Activated CD4-positive, alpha-beta memory T cell treated with anti-CD3 and anti-CD28 coated beads, Interleukin-2, amount 10 ng/mL, durations not matched to agents 7 days and 5 days (primary cell): Measurements from ENCODE around the gene LTBP2. TPM values are rescaled to one million over a fixed set of nuclear protein-coding genes. Genes with fewer than 3 reads are reported as not detected.
A peak's percentile ranks its signal among the peaks of the same experiment; 100 is the strongest.

ENCODE experiments used
- CTCF ChIA-PET: fragments of 350-600 bp; sonication (Branson Sonifier 250); formaldehyde crosslinking; loops from one replicate; lab custom pipeline; 2021; ENCODE audit warnings: antibody characterized with exemption, inconsistent platforms; lab: Charles Lee
- POLR2A ChIA-PET: fragments of 350-600 bp; sonication (Branson Sonifier 250); formaldehyde crosslinking; loops from one replicate; lab custom pipeline; 2021; ENCODE audit warnings: antibody characterized with exemption; lab: Charles Lee
- DNase-seq: peaks from one replicate; pipeline ENCODE4 v3.0.0-alpha.2; 2020
- H3K27ac Mint-ChIP-seq: one replicate; pipeline ENCODE4 v1.8.0; 2021; ENCODE audit warnings: mild to moderate bottlenecking, mixed read lengths
- H3K27me3 Mint-ChIP-seq: one replicate; pipeline ENCODE4 v1.8.0; 2021; ENCODE audit warnings: mixed read lengths
- H3K36me3 Mint-ChIP-seq: one replicate; pipeline ENCODE4 v1.8.0; 2021; ENCODE audit warnings: low read depth, mixed read lengths
- H3K4me1 Mint-ChIP-seq: one replicate; pipeline ENCODE4 v1.8.0; 2021; ENCODE audit warnings: mixed read lengths
- H3K4me3 Mint-ChIP-seq: one replicate; pipeline ENCODE4 v1.8.0; 2021; ENCODE audit warnings: mild to moderate bottlenecking, mixed read lengths
- H3K9me3 Mint-ChIP-seq: one replicate; pipeline ENCODE4 v1.8.0; 2021; ENCODE audit warnings: mixed read lengths
- total RNA-seq, 2 experiments: library from RNA; stranded (reverse); gene quantifications; one replicate each; pipeline ENCODE4 v1.2.3, GENCODE V29; 2021

LTBP2 gene
- total RNA-seq, 2 experiments from 2014 or later = 0.28 to 0.40 TPM

- no peaks in the 10 kb centered on the region for H3K9me3 Mint-ChIP-seq
- H3K36me3 Mint-ChIP-seq = no peaks in the 10 kb centered on the region
- DNase-seq = no peak
- H3K4me1 Mint-ChIP-seq = peaks cover 11% of the 10 kb centered on the region
- no peak overlapping the region for H3K27ac Mint-ChIP-seq
- ChIA-PET POLR2A (interaction anchor here (2.2 kb wide), 1 partner anchor 9 kb away, joined by 9 read pairs; no protein-coding TSS in a partner anchor), CTCF (interaction anchor here (0.7 to 1.1 kb wide), 2 partner anchors 14 to 34 kb away, joined by 3 read pairs; no protein-coding TSS in a partner anchor)
- no peak overlapping the region for H3K4me3 Mint-ChIP-seq
- H3K27me3 Mint-ChIP-seq = peaks cover 16% of the 10 kb centered on the region
These were observed 29.0 kb downstream of the LTBP2 start for GRCh38 chr14:74582910-74583581.

GRCh38 chr14:74580275-74580672 is 31.8 kb downstream of the LTBP2 start:
- no peak overlapping the region for H3K4me3 Mint-ChIP-seq
- ChIA-PET CTCF (no interaction called here), POLR2A (no interaction called here)
- H3K36me3 Mint-ChIP-seq = no peaks in the 10 kb centered on the region
- H3K27me3 Mint-ChIP-seq = peaks cover 26% of the 10 kb centered on the region
- DNase-seq = no peak
- peaks cover 11% of the 10 kb centered on the region for H3K4me1 Mint-ChIP-seq
- no peak overlapping the region for H3K27ac Mint-ChIP-seq
- H3K9me3 Mint-ChIP-seq = no peaks in the 10 kb centered on the region

GRCh38 chr14:74579447-74580274 is 32.4 kb downstream of the LTBP2 start:
- H3K27me3 Mint-ChIP-seq = peaks cover 25% of the 10 kb centered on the region
- H3K9me3 Mint-ChIP-seq = no peaks in the 10 kb centered on the region
- no peak overlapping the region for H3K4me3 Mint-ChIP-seq
- CTCF ChIA-PET = no interaction called here
- no peak overlapping the region for H3K27ac Mint-ChIP-seq
- no peak for DNase-seq
- POLR2A ChIA-PET = interaction anchor here (1.0 kb wide), 1 partner anchor 40 kb away, joined by 3 read pairs; no protein-coding TSS in a partner anchor
- peaks cover 17% of the 10 kb centered on the region for H3K4me1 Mint-ChIP-seq
- no peaks in the 10 kb centered on the region for H3K36me3 Mint-ChIP-seq

GRCh38 chr14:74578479-74578878 is 33.6 kb downstream of the LTBP2 start:
- Mint-ChIP-seq H3K36me3 (no peaks in the 10 kb centered on the region), H3K27me3 (peaks cover 28% of the 10 kb centered on the region), H3K9me3 (no peaks in the 10 kb centered on the region), H3K4me3 (no peak overlapping the region), H3K27ac (no peak overlapping the region), H3K4me1 (peaks cover 29% of the 10 kb centered on the region)
- POLR2A ChIA-PET = interaction anchor here (1.0 kb wide), 1 partner anchor 42 kb away, joined by 3 read pairs; no protein-coding TSS in a partner anchor
- CTCF ChIA-PET = no interaction called here
- no peak for DNase-seq

- H3K27ac Mint-ChIP-seq = no peak overlapping the region
- H3K36me3 Mint-ChIP-seq = no peaks in the 10 kb centered on the region
- peaks cover 30% of the 10 kb centered on the region for H3K27me3 Mint-ChIP-seq
- peaks cover 34% of the 10 kb centered on the region for H3K4me1 Mint-ChIP-seq
- DNase-seq = no peak
- H3K4me3 Mint-ChIP-seq = no peak overlapping the region
- POLR2A ChIA-PET = no interaction called here
- CTCF ChIA-PET = no interaction called here
- H3K9me3 Mint-ChIP-seq = no peaks in the 10 kb centered on the region
These were observed 34.1 kb downstream of the LTBP2 start for GRCh38 chr14:74577948-74578275.

- Mint-ChIP-seq H3K4me3 (no peak overlapping the region), H3K9me3 (no peaks in the 10 kb centered on the region), H3K27ac (no peak overlapping the region), H3K36me3 (no peaks in the 10 kb centered on the region), H3K4me1 (peaks cover 39% of the 10 kb centered on the region), H3K27me3 (peaks cover 36% of the 10 kb centered on the region)
- POLR2A ChIA-PET = no interaction called here
- DNase-seq = no peak
- CTCF ChIA-PET = no interaction called here
These were observed 34.6 kb downstream of the LTBP2 start for GRCh38 chr14:74577247-74577947.

- Mint-ChIP-seq H3K9me3 (no peaks in the 10 kb centered on the region), H3K4me3 (no peak overlapping the region), H3K36me3 (no peaks in the 10 kb centered on the region), H3K27ac (no peak overlapping the region), H3K27me3 (peaks cover 47% of the 10 kb centered on the region), H3K4me1 (peaks cover 50% of the 10 kb centered on the region)
- ChIA-PET CTCF (no interaction called here), POLR2A (no interaction called here)
- DNase-seq = no peak
These were observed 36.1 kb downstream of the LTBP2 start for GRCh38 chr14:74575936-74576335.

- peaks cover 47% of the 10 kb centered on the region for H3K27me3 Mint-ChIP-seq
- no peak overlapping the region for H3K27ac Mint-ChIP-seq
- DNase-seq = no peak
- no peaks in the 10 kb centered on the region for H3K36me3 Mint-ChIP-seq
- H3K9me3 Mint-ChIP-seq = no peaks in the 10 kb centered on the region
- ChIA-PET CTCF (interaction anchor here (3.9 kb wide), 1 partner anchor 33 kb away, joined by 17 read pairs; no protein-coding TSS in a partner anchor), POLR2A (interaction anchor here (0.9 to 2.6 kb wide), 4 partner anchors 36 to 188 kb away, joined by 4 to 19 read pairs (median 4); partner anchors contain the start of genes ISCA2, LTBP2, NPC2 and YLPM1)
- no peak overlapping the region for H3K4me3 Mint-ChIP-seq
- H3K4me1 Mint-ChIP-seq = peaks cover 50% of the 10 kb centered on the region
These were observed 36.5 kb downstream of the LTBP2 start for GRCh38 chr14:74575507-74575906.

GRCh38 chr14:74574706-74575105 is 37.3 kb downstream of the LTBP2 start:
- peak; percentile 47 for DNase-seq
- peaks cover 48% of the 10 kb centered on the region for H3K27me3 Mint-ChIP-seq
- peaks cover 44% of the 10 kb centered on the region for H3K4me1 Mint-ChIP-seq
- H3K9me3 Mint-ChIP-seq = no peaks in the 10 kb centered on the region
- no peak overlapping the region for H3K4me3 Mint-ChIP-seq
- ChIA-PET POLR2A (interaction anchor here (0.9 to 2.6 kb wide), 6 partner anchors 10 to 189 kb away, joined by 3 to 19 read pairs (median 4); partner anchors contain the start of genes ISCA2, LTBP2, NPC2 and YLPM1), CTCF (interaction anchor here (1.4 to 4.0 kb wide), 4 partner anchors 34 to 81 kb away, joined by 4 to 29 read pairs (median 11); partner anchors contain the start of genes ISCA2, LTBP2 and NPC2)
- H3K36me3 Mint-ChIP-seq = no peaks in the 10 kb centered on the region
- H3K27ac Mint-ChIP-seq = no peak overlapping the region

- peak; percentile 28 for DNase-seq
- POLR2A ChIA-PET = interaction anchor here (1.0 to 2.6 kb wide), 5 partner anchors 10 to 81 kb away, joined by 3 to 19 read pairs (median 4); partner anchors contain the start of genes ISCA2 and NPC2
- Mint-ChIP-seq H3K27ac (peak overlapping the region; percentile 2), H3K9me3 (no peaks in the 10 kb centered on the region), H3K27me3 (peaks cover 49% of the 10 kb centered on the region), H3K36me3 (no peaks in the 10 kb centered on the region), H3K4me3 (no peak overlapping the region), H3K4me1 (peaks cover 41% of the 10 kb centered on the region)
- CTCF ChIA-PET = interaction anchor here (1.4 to 4.0 kb wide), 4 partner anchors 35 to 81 kb away, joined by 4 to 29 read pairs (median 11); partner anchors contain the start of genes ISCA2, LTBP2 and NPC2
These were observed 38.0 kb downstream of the LTBP2 start for GRCh38 chr14:74574090-74574433.

GRCh38 chr14:74573421-74574089 is 38.5 kb downstream of the LTBP2 start:
- DNase-seq = no peak
- Mint-ChIP-seq H3K27ac (no peak overlapping the region), H3K27me3 (peaks cover 49% of the 10 kb centered on the region), H3K36me3 (no peaks in the 10 kb centered on the region), H3K9me3 (no peaks in the 10 kb centered on the region), H3K4me1 (peaks cover 41% of the 10 kb centered on the region), H3K4me3 (no peak overlapping the region)
- ChIA-PET POLR2A (interaction anchor here (0.8 to 2.6 kb wide), 6 partner anchors 10 to 80 kb away, joined by 3 to 19 read pairs (median 4); partner anchors contain the start of genes ISCA2 and NPC2), CTCF (interaction anchor here (1.1 to 4.0 kb wide), 5 partner anchors 35 to 80 kb away, joined by 4 to 29 read pairs (median 5); partner anchors contain the start of genes ISCA2, LTBP2 and NPC2)
